Panc1 (cell line): ENCODE results near the gene NPEPL1. TPM values are rescaled to one million over a fixed set of nuclear protein-coding genes. Genes with fewer than 3 reads are reported as not detected.

ENCODE experiments used
- ATAC-seq: fragments of 200-7000 bp; cut with Tn5 transposase; 2 replicates; pipeline ENCODE4 v1.9.1; 2020; ENCODE audit warnings: mild to moderate bottlenecking, moderate library complexity
- BruUV-seq: library from RNA; stranded (reverse); fragments of 400-500 nt; replicated peaks from 2 replicates; lab custom pipeline; 2021; lab: Mats Ljungman, UMichigan
- CTCF ChIA-PET: fragments of 300-600 bp; sonication (Branson Sonifier 250); formaldehyde crosslinking; loops from one replicate; lab custom pipeline; 2022; ENCODE audit warnings: antibody characterized with exemption; lab: Charles Lee
- POLR2A ChIA-PET: fragments of 300-600 bp; sonication (Branson Sonifier 250); formaldehyde crosslinking; loops from one replicate; lab custom pipeline; 2022; ENCODE audit warnings: antibody characterized with exemption; lab: Charles Lee
- DNase-seq: peaks from one replicate; pipeline ENCODE4 v3.0.0-alpha.2; 2010; ENCODE audit warnings: low read depth, low spot score
- H3K27ac ChIP-seq: 2 replicates; pipeline ENCODE4 v1.5.1; 2011; ENCODE audit warnings: mild to moderate bottlenecking, low read length, inconsistent platforms
- H3K27me3 ChIP-seq: fragments of 200-500 bp; sonication (Bioruptor generic); 2 replicates; pipeline ENCODE4 v1.6.0; 2014; ENCODE audit warnings: low read length, inconsistent platforms; ENCODE audit not compliant: control insufficient read depth, insufficient read depth
- H3K36me3 ChIP-seq: fragments of 200-500 bp; sonication (Bioruptor generic); 2 replicates; pipeline ENCODE4 v1.5.1; 2014; ENCODE audit warnings: inconsistent platforms, mild to moderate bottlenecking, low read length, moderate library complexity; ENCODE audit not compliant: control insufficient read depth, insufficient read depth
- H3K4me1 ChIP-seq: 2 replicates; pipeline ENCODE4 v1.5.1; 2011; ENCODE audit warnings: inconsistent platforms, mild to moderate bottlenecking, low read length, moderate library complexity; ENCODE audit not compliant: control insufficient read depth, insufficient read depth
- H3K4me3 ChIP-seq, 2 experiments: 2 replicates each; pipeline ENCODE4 v1.5.1; 2011 to 2012; ENCODE audit warnings: low read depth in 2 of 2, low read length in 2 of 2, mild to moderate bottlenecking in 2 of 2, inconsistent platforms in 1 of 2, moderate library complexity in 1 of 2
- H3K9me3 ChIP-seq: fragments of 200-500 bp; sonication (Bioruptor generic); 2 replicates; pipeline ENCODE4 v1.5.1; 2014; ENCODE audit warnings: low read depth, mild to moderate bottlenecking, inconsistent platforms, low read length, moderate library complexity; ENCODE audit not compliant: control insufficient read depth, insufficient read depth
- POLR2AphosphoS5 ChIP-seq: IDR thresholded peaks from 2 replicates; pipeline ENCODE4 v1.6.1; 2012; ENCODE audit warnings: mild to moderate bottlenecking, low read depth, low read length, moderate library complexity
- SIN3A ChIP-seq: IDR thresholded peaks from 2 replicates; pipeline ENCODE4 v1.6.1; 2012; ENCODE audit warnings: low read depth, mild to moderate bottlenecking, low read length, moderate library complexity, borderline replicate concordance; ENCODE audit not compliant: insufficient read depth
- TCF7L2 ChIP-seq: IDR thresholded peaks from 2 replicates; pipeline ENCODE4 v1.6.1; 2011; ENCODE audit warnings: mild to moderate bottlenecking, low read depth, low read length, inconsistent platforms
- in situ Hi-C: cut with HindIII; loops from 2 replicates; pipeline ENCODE4 v1.10.0; 2016; ENCODE audit warnings: low sequenced_read_pairs, low pct_unique_long_range_greater_than_20kb
- intact Hi-C: fragments of 100-400 bp; cut with micrococcal nuclease; formaldehyde crosslinking; loops from one replicate; pipeline ENCODE4 v1.10.0; 2022; ENCODE audit not compliant: unreplicated experiment
- total RNA-seq: library from RNA; stranded (reverse); gene quantifications from one replicate; pipeline ENCODE4 v1.2.1, GENCODE V29; 2021; ENCODE audit not compliant: unreplicated experiment
- TF ChIP-seq, protein P1 (sequence below), 2 experiments: IDR thresholded peaks; 2 replicates each; pipeline ENCODE4 v1.6.1; 2011 to 2012; ENCODE audit warnings: low read depth in 2 of 2, control low read depth in 1 of 2, low read length in 1 of 2, mild to moderate bottlenecking in 1 of 2, moderate library complexity in 1 of 2; ENCODE audit not compliant: insufficient read depth in 1 of 2
- TF ChIP-seq, protein P2 (sequence below): fragments of 450-650 bp; IDR thresholded peaks from 2 replicates; pipeline ENCODE4 v1.5.1; 2017; ENCODE audit warnings: mild to moderate bottlenecking

The NPEPL1 gene
- total RNA-seq, 1 experiment from 2014 or later = 27.4 TPM

DNA sequence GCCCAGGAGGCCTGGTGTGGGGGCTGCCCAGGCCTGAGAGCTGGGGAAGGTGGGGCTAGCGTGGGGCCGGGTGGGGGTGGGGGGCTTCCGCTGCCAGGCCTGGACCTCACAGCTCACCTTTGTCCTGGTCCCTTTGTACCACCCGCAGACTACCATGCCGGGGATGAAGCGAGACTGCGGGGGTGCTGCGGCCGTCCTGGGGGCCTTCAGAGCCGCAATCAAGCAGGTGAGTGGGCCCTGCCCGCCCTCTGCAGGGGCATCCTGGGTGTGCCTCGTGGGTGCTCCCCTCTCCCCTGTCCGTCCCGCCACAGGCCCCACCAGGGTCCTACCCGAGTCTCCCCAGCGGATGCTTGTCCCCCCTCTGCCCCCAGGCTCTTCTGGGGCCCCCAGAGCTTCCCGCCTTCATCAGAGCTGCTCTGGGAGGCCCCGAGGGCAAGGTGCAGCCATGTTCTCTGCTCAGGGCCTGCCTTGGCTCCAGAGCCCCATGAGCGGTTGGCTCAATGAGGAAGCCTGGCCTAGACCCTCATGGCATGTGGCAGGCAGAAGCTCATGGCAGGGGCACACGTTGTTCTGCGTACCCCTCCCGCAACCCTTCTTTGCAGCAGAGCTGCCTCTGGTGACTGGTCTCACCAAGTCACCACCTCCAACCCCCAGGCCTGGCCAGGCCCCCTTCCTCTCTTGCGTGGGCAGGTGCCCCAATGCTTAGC is 14.5 kb downstream of the NPEPL1 start:
- H3K27ac ChIP-seq = no peak overlapping the region
- H3K4me1 ChIP-seq = no peaks in the 10 kb centered on the region
- TF ChIP-seq, protein P1, sequence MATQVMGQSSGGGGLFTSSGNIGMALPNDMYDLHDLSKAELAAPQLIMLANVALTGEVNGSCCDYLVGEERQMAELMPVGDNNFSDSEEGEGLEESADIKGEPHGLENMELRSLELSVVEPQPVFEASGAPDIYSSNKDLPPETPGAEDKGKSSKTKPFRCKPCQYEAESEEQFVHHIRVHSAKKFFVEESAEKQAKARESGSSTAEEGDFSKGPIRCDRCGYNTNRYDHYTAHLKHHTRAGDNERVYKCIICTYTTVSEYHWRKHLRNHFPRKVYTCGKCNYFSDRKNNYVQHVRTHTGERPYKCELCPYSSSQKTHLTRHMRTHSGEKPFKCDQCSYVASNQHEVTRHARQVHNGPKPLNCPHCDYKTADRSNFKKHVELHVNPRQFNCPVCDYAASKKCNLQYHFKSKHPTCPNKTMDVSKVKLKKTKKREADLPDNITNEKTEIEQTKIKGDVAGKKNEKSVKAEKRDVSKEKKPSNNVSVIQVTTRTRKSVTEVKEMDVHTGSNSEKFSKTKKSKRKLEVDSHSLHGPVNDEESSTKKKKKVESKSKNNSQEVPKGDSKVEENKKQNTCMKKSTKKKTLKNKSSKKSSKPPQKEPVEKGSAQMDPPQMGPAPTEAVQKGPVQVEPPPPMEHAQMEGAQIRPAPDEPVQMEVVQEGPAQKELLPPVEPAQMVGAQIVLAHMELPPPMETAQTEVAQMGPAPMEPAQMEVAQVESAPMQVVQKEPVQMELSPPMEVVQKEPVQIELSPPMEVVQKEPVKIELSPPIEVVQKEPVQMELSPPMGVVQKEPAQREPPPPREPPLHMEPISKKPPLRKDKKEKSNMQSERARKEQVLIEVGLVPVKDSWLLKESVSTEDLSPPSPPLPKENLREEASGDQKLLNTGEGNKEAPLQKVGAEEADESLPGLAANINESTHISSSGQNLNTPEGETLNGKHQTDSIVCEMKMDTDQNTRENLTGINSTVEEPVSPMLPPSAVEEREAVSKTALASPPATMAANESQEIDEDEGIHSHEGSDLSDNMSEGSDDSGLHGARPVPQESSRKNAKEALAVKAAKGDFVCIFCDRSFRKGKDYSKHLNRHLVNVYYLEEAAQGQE (IDR thresholded peaks at IDR 0.05; ENCODE audit: insufficient read depth in 1 of 2, low read depth in 2 of 2, low read length in 1 of 2) = no peak
- TF ChIP-seq POLR2AphosphoS5 = no peak
- no peak for TF ChIP-seq TCF7L2
- TF ChIP-seq SIN3A = no peak
- TF ChIP-seq, protein P2, sequence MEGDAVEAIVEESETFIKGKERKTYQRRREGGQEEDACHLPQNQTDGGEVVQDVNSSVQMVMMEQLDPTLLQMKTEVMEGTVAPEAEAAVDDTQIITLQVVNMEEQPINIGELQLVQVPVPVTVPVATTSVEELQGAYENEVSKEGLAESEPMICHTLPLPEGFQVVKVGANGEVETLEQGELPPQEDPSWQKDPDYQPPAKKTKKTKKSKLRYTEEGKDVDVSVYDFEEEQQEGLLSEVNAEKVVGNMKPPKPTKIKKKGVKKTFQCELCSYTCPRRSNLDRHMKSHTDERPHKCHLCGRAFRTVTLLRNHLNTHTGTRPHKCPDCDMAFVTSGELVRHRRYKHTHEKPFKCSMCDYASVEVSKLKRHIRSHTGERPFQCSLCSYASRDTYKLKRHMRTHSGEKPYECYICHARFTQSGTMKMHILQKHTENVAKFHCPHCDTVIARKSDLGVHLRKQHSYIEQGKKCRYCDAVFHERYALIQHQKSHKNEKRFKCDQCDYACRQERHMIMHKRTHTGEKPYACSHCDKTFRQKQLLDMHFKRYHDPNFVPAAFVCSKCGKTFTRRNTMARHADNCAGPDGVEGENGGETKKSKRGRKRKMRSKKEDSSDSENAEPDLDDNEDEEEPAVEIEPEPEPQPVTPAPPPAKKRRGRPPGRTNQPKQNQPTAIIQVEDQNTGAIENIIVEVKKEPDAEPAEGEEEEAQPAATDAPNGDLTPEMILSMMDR = no peak
- 0 out of 2 replicates have a peak, but pooled peaks cover 2% of the 10 kb centered on the region for H3K36me3 ChIP-seq
- intact Hi-C loops (no loop called here), in situ Hi-C loops (no loop called here)
- no peaks in the 10 kb centered on the region for H3K27me3 ChIP-seq
- no peaks in the 10 kb centered on the region for H3K9me3 ChIP-seq
- ChIA-PET POLR2A (interaction anchor here (0.6 kb wide), 1 partner anchor 16 kb away, joined by 4 read pairs; no protein-coding TSS in a partner anchor), CTCF (no interaction called here)
- H3K4me3 ChIP-seq = no peak overlapping the region
- no TSS peak for BruUV-seq
- no peak for DNase-seq
- no peak for ATAC-seq

DNA sequence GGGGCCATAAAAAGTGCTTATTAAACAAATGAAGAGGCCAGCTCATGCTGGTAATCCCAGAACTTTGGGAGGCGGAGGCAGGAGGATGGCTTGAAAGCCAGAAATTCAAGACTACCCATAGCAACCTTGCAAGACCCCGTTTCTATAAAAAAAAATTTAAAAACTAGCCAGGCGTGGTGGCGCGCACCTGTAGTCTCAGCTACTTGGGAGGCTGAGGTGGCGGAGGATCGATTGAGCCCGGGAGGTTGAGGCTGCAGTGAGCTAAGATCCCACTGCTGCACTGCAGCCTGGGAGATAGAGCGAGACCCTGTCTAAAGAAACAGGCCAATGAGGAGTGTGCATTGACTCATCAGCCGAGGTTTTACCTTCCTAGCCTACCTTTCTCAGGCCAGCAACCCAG is 15.2 kb downstream of the NPEPL1 start:
- BruUV-seq = no TSS peak
- no peaks in the 10 kb centered on the region for H3K4me1 ChIP-seq
- intact Hi-C loops = no loop called here
- DNase-seq = no peak
- TF ChIP-seq TCF7L2 (no peak), POLR2AphosphoS5 (no peak), SIN3A (no peak)
- TF ChIP-seq, protein P1 (IDR thresholded peaks at IDR 0.05; ENCODE audit: insufficient read depth in 1 of 2, low read depth in 2 of 2, low read length in 1 of 2) = no peak
- TF ChIP-seq, protein P2 = no peak
- CTCF ChIA-PET = no interaction called here
- no peak overlapping the region for H3K27ac ChIP-seq
- no peaks in the 10 kb centered on the region for H3K27me3 ChIP-seq
- H3K9me3 ChIP-seq = no peaks in the 10 kb centered on the region
- POLR2A ChIA-PET = interaction anchor here (0.6 kb wide), 1 partner anchor 17 kb away, joined by 4 read pairs; no protein-coding TSS in a partner anchor
- H3K36me3 ChIP-seq = 0 out of 2 replicates have a peak, but pooled peaks cover 1% of the 10 kb centered on the region
- in situ Hi-C loops = no loop called here
- no peak overlapping the region for H3K4me3 ChIP-seq
- no peak for ATAC-seq
